Breast epithelium (tissue), 4 donors: Measurements from ENCODE around the gene CDK16. TPM values are rescaled to one million over a fixed set of nuclear protein-coding genes. Genes with fewer than 3 reads are reported as not detected.
A peak's percentile ranks its signal among the peaks of the same experiment; 100 is the strongest.

Source experiments
- DNase-seq, 2 donors: peaks; one replicate each; pipeline ENCODE4 v3.0.0-alpha.2; 2019; ENCODE audit warnings: low spot score in 2 of 2
- H3K27ac ChIP-seq, 2 donors: fragments of 200-600 bp; sonication (generic) in 1 of 2; one replicate each; pipeline ENCODE4 v1.5.1; 2016 to 2019; ENCODE audit warnings: mild to moderate bottlenecking in 1 of 2
- H3K27me3 ChIP-seq, 2 donors: fragments of 200-600 bp; sonication (generic) in 1 of 2; one replicate each; pipeline versions ENCODE4 v1.5.1 to v1.6.0; 2017 to 2019; ENCODE audit warnings: control low read depth in 1 of 2, mild to moderate bottlenecking in 1 of 2
- H3K36me3 ChIP-seq: fragments of 200-600 bp; one replicate; pipeline ENCODE4 v1.5.1; 2019
- H3K4me1 ChIP-seq, 2 donors: fragments of 200-600 bp; sonication (generic); one replicate each; pipeline ENCODE4 v1.5.1; 2016 to 2019; ENCODE audit warnings: control low read depth in 1 of 2
- H3K4me3 ChIP-seq, 3 donors: fragments of 200-600 bp; sonication (generic); 1 replicate in 2 of 3; 2 replicates in 1 of 3; pipeline ENCODE4 v1.5.1; 2016 to 2019; ENCODE audit warnings: mild to moderate bottlenecking in 3 of 3, moderate library complexity in 2 of 3
- H3K9me3 ChIP-seq, 2 donors: fragments of 200-600 bp; sonication (generic) in 1 of 2; one replicate each; pipeline ENCODE4 v1.5.1; 2016 to 2019; ENCODE audit warnings: control low read depth in 1 of 2
- CTCF ChIP-seq, 3 donors: fragments of 450-650 bp; IDR thresholded peaks; one replicate each; pipeline ENCODE4 v1.5.1; 2016 to 2017; ENCODE audit warnings: antibody characterized with exemption in 3 of 3, mild to moderate bottlenecking in 3 of 3, moderate library complexity in 3 of 3
- POLR2A ChIP-seq: fragments of 450-650 bp; IDR thresholded peaks from one replicate; pipeline ENCODE4 v1.6.1; 2016; ENCODE audit warnings: antibody characterized with exemption, mild to moderate bottlenecking, moderate library complexity
- POLR2AphosphoS5 ChIP-seq, 3 donors: sonication (generic); formaldehyde crosslinking; IDR thresholded peaks; one replicate each; pipeline ENCODE4 v1.6.1; 2017; ENCODE audit warnings: antibody characterized with exemption in 3 of 3
- intact Hi-C: fragments of 100-400 bp; cut with DNase I; formaldehyde crosslinking; loops from one replicate; pipeline ENCODE4 v1.15.1; 2023; ENCODE audit warnings: low total_unique reads
- total RNA-seq, 3 donors: library from RNA; depleted of rRNA; stranded (reverse); fragments of >200 nt; gene quantifications; one replicate each; pipeline ENCODE4 v1.1.0, GENCODE V29; 2016

CDK16 gene
- total RNA-seq, 3 donors from 2014 or later: 65.9 to 80.2 (median 73.1) TPM

- H3K27me3 ChIP-seq: peaks cover 0 to 92% of the 10 kb centered on the region in 2 donors
- intact Hi-C loops: no loop called here
- DNase-seq: no peak
- TF ChIP-seq POLR2A (no peak), POLR2AphosphoS5 (IDR thresholded peaks at IDR 0.05) (no peak), CTCF (IDR thresholded peaks at IDR 0.05) (no peak)
- no peaks in the 10 kb centered on the region for H3K4me1 ChIP-seq
- H3K9me3 ChIP-seq: no peaks in the 10 kb centered on the region
- H3K36me3 ChIP-seq: no peaks in the 10 kb centered on the region
- H3K4me3 ChIP-seq: no peak overlapping the region
- H3K27ac ChIP-seq: no peak overlapping the region
These were observed 42.3 kb upstream of the CDK16 start for GRCh38 chrX:47176101-47176740.

- H3K4me1 ChIP-seq: no peaks in the 10 kb centered on the region
- H3K27ac ChIP-seq: peak overlapping the region; percentile 38 to 56
- no peak for DNase-seq
- peaks cover 0 to 92% of the 10 kb centered on the region in 2 donors for H3K27me3 ChIP-seq
- H3K9me3 ChIP-seq: no peaks in the 10 kb centered on the region
- no peak overlapping the region for H3K4me3 ChIP-seq
- intact Hi-C loops: no loop called here
- H3K36me3 ChIP-seq: no peaks in the 10 kb centered on the region
- TF ChIP-seq CTCF (IDR thresholded peaks at IDR 0.05): no peak
- no peak for TF ChIP-seq POLR2AphosphoS5 (IDR thresholded peaks at IDR 0.05)
These were observed 41.4 kb upstream of the CDK16 start for GRCh38 chrX:47177079-47177478.

- Histone ChIP-seq H3K27me3 (peaks cover 0 to 91% of the 10 kb centered on the region in 2 donors), H3K9me3 (no peaks in the 10 kb centered on the region), H3K27ac (peak overlapping the region; percentile 56 to 74), H3K4me1 (no peaks in the 10 kb centered on the region), H3K4me3 (no peak overlapping the region), H3K36me3 (no peaks in the 10 kb centered on the region)
- TF ChIP-seq CTCF (IDR thresholded peaks at IDR 0.05): no peak
- no peak for TF ChIP-seq POLR2AphosphoS5 (IDR thresholded peaks at IDR 0.05)
- TF ChIP-seq POLR2A: no peak
- DNase-seq: no peak
- intact Hi-C loops: no loop called here
These were observed 40.1 kb upstream of the CDK16 start for GRCh38 chrX:47178337-47178736.

- H3K4me3 ChIP-seq: no peak overlapping the region
- no peaks in the 10 kb centered on the region for H3K36me3 ChIP-seq
- H3K27me3 ChIP-seq: peaks cover 0 to 93% of the 10 kb centered on the region in 2 donors
- TF ChIP-seq POLR2A: no peak
- TF ChIP-seq CTCF (IDR thresholded peaks at IDR 0.05): no peak
- no peak for TF ChIP-seq POLR2AphosphoS5 (IDR thresholded peaks at IDR 0.05)
- peak overlapping the region; percentile 56 to 74 for H3K27ac ChIP-seq
- no peaks in the 10 kb centered on the region for H3K9me3 ChIP-seq
- intact Hi-C loops: no loop called here
- no peaks in the 10 kb centered on the region for H3K4me1 ChIP-seq
- peak; percentile 52 to 83 for DNase-seq
These were observed 39.1 kb upstream of the CDK16 start for GRCh38 chrX:47179221-47179927.

GRCh38 chrX:47179928-47180255, 38.6 kb upstream of the CDK16 start:
- no peaks in the 10 kb centered on the region for H3K36me3 ChIP-seq
- DNase-seq: no peak
- TF ChIP-seq CTCF (IDR thresholded peaks at IDR 0.05) (no peak), POLR2A (no peak), POLR2AphosphoS5 (IDR thresholded peaks at IDR 0.05) (no peak)

More at GRCh38 chrX:47179928-47180255, 38.6 kb upstream of the CDK16 start:
- intact Hi-C loops: no loop called here
- H3K27ac ChIP-seq: peak overlapping the region; percentile 43 to 56
- H3K4me3 ChIP-seq: no peak overlapping the region
- peaks cover 0 to 93% of the 10 kb centered on the region in 2 donors for H3K27me3 ChIP-seq
- H3K4me1 ChIP-seq: no peaks in the 10 kb centered on the region
- no peaks in the 10 kb centered on the region for H3K9me3 ChIP-seq
